Ishikawa (cell line): Measurements from ENCODE around the gene ACADL.

Source experiments
- CEBPB ChIP-seq: IDR thresholded peaks from 2 replicates; pipeline ENCODE4 v1.6.1; 2012
- CREB1 ChIP-seq: IDR thresholded peaks from 2 replicates; pipeline ENCODE4 v1.6.1; 2012; ENCODE audit warnings: low read depth
- EP300 ChIP-seq: IDR thresholded peaks from 2 replicates; pipeline ENCODE4 v1.6.1; 2012; ENCODE audit warnings: borderline replicate concordance
- RAD21 ChIP-seq: IDR thresholded peaks from 2 replicates; pipeline ENCODE4 v1.6.1; 2012; ENCODE audit warnings: low read depth

GRCh38 chr2:210174086-210174485 is 51.2 kb downstream of the ACADL start:
- no peak for TF ChIP-seq CEBPB
- TF ChIP-seq EP300: no peak
- no peak for TF ChIP-seq RAD21
- TF ChIP-seq CREB1: no peak
